GM10266 (cell line): ENCODE data around the gene THAP6.
"Not testable (repeated sequence)": the region's sequence is repeated elsewhere in the genome, so short reads cannot be mapped to it uniquely, and the experiment has no call there.

Source experiments
- DNase-seq: peaks from one replicate; pipeline ENCODE4 v3.0.0; 2012; ENCODE audit errors: extremely low spot score
- TF ChIP-seq, protein P1 (sequence below): IDR thresholded peaks from 2 replicates; pipeline ENCODE4 v1.5.1; 2012; ENCODE audit warnings: mild to moderate bottlenecking, low read depth; ENCODE audit not compliant: control insufficient read depth, insufficient read depth; ENCODE audit errors: missing control alignments

Gene THAP6

GRCh38 chr4:75511841-75512240 lies 2.4 kb upstream of the THAP6 start:
- no peak for DNase-seq
- TF ChIP-seq, protein P1, sequence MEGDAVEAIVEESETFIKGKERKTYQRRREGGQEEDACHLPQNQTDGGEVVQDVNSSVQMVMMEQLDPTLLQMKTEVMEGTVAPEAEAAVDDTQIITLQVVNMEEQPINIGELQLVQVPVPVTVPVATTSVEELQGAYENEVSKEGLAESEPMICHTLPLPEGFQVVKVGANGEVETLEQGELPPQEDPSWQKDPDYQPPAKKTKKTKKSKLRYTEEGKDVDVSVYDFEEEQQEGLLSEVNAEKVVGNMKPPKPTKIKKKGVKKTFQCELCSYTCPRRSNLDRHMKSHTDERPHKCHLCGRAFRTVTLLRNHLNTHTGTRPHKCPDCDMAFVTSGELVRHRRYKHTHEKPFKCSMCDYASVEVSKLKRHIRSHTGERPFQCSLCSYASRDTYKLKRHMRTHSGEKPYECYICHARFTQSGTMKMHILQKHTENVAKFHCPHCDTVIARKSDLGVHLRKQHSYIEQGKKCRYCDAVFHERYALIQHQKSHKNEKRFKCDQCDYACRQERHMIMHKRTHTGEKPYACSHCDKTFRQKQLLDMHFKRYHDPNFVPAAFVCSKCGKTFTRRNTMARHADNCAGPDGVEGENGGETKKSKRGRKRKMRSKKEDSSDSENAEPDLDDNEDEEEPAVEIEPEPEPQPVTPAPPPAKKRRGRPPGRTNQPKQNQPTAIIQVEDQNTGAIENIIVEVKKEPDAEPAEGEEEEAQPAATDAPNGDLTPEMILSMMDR = no peak

GRCh38 chr4:75512386-75513211 lies 1.7 kb upstream of the THAP6 start:
- peak; percentile 12 for DNase-seq
- TF ChIP-seq, protein P1 = no peak

DNA sequence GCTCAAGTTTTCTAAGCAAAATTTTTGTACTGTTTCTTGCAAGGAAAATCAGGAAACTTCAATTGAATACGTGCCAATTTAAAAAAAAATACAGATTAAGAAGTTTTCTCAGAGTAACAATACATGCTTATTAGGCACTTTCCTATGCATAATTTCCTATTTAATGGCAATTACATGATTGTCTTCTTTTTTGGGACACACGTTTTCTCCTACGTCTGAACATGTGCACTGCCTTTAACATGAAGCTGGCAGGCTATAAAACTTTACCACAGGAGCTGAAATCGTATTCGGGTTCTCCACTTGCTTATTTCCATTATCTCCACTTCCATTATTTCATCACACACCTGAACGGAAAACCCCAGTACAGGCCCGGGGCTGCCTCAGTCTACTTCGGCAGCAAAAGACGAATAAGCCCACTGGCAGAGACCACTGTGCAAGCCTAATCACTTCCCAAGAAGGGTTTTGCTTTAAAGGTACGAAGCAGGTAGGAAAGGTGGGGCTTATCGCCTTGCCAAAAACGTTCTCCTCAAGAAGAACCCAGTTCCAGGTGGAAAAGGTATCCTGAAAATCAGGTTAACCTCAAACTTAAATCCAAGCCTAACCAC lies 645 bp upstream of the THAP6 start:
- no peak for DNase-seq
- TF ChIP-seq, protein P1 = no peak

GRCh38 chr4:75514949-75515612 lies 808 bp downstream of the THAP6 start:
- peak; percentile 22 for DNase-seq
- TF ChIP-seq, protein P1 = no peak

DNA sequence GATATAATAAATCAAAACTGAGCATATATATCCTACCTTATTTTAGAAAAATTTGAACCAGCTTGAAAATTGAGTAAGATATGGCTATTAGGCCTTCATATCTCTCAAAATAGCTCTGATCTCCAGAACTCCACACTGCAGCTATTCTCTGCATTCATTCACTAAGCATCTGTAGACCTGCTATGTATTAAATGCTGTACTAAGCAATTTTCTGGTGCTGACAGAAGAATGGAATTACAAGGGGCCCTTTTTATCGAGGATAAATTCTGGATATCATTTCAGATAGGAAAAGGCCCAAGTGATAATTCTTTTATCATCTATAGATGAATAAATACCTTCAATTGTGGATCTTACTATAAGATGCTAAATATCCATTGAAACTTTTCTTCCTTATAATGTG lies 1.9 kb downstream of the THAP6 start:
- TF ChIP-seq, protein P1 = no peak
- no peak for DNase-seq

DNA sequence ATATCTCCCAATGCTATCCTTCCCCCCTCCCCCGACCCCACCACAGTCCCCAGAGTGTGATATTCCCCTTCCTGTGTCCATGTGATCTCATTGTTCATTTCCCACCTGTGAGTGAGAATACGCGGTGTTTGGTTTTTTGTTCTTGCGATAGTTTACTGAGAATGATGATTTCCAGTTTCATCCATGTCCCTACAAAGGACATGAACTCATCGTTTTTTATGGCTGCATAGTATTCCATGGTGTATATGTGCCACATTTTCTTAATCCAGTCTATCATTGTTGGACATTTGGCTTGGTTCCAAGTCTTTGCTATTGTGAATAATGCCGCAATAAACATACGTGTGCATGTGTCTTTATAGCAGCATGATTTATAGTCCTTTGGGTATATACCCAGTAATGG lies 5.2 kb downstream of the THAP6 start:
- DNase-seq = not testable (repeated sequence)

GRCh38 chr4:75525086-75525485 lies 10.8 kb downstream of the THAP6 start:
- TF ChIP-seq, protein P1 = no peak

More at GRCh38 chr4:75525086-75525485, 10.8 kb downstream of the THAP6 start:
- DNase-seq = no peak
